K562 (cell line): ENCODE results near the gene REEP3. TPM values are rescaled to one million over a fixed set of nuclear protein-coding genes. Genes with fewer than 3 reads are reported as not detected.

Experiments
- AFF1 ChIP-seq, 2 experiments: fragments of 450-650 bp; IDR thresholded peaks; 2 replicates each; pipeline ENCODE4 v1.6.1; 2018; ENCODE audit warnings: mild to moderate bottlenecking in 2 of 2, low read depth in 1 of 2; ENCODE audit not compliant: partially characterized antibody in 2 of 2
- DMBX1 ChIP-seq: fragments of 250-450 bp; sonication (Bioruptor Pico); IDR thresholded peaks from 2 replicates; pipeline ENCODE4 v1.8.0; 2022; ENCODE audit warnings: inconsistent platforms, mild to moderate bottlenecking, moderate library complexity, borderline replicate concordance
- HLTF ChIP-seq: fragments of 450-650 bp; IDR thresholded peaks from 2 replicates; pipeline ENCODE4 v1.6.1; 2016
- JUN ChIP-seq, 2 experiments: sonication (generic) in 1 of 2; formaldehyde crosslinking in 1 of 2; IDR thresholded peaks; 2 replicates each; pipeline versions ENCODE4 v1.6.1 to v1.8.0; 2012 to 2022; ENCODE audit warnings: borderline replicate concordance in 2 of 2, mild to moderate bottlenecking in 2 of 2, improper control_type of control experiment in 1 of 2, low read depth in 1 of 2, low read length in 1 of 2, missing genetic modification reagents in 1 of 2
- NFE2 ChIP-seq: IDR thresholded peaks from 2 replicates; pipeline ENCODE4 v1.6.1; 2014; ENCODE audit warnings: antibody characterized with exemption, low read depth
- PHF20 ChIP-seq: fragments of 450-650 bp; IDR thresholded peaks from 2 replicates; pipeline ENCODE4 v1.6.1; 2018; ENCODE audit not compliant: partially characterized antibody
- PPARD ChIP-seq: fragments of 250-450 bp; sonication (Bioruptor Pico); IDR thresholded peaks from 2 replicates; pipeline ENCODE4 v1.8.0; 2022; ENCODE audit warnings: inconsistent platforms, mild to moderate bottlenecking, moderate library complexity
- PYGO2 ChIP-seq: fragments of 450-650 bp; IDR thresholded peaks from 2 replicates; pipeline ENCODE4 v1.6.1; 2016; ENCODE audit warnings: mild to moderate bottlenecking, missing genetic modification characterization, moderate library complexity, missing compliant biosample characterization
- RB1 ChIP-seq: fragments of 450-650 bp; IDR thresholded peaks from 2 replicates; pipeline ENCODE4 v1.6.1; 2017; ENCODE audit warnings: low read depth, mild to moderate bottlenecking
- RBM22 ChIP-seq: fragments of 200-400 bp; formaldehyde crosslinking; IDR thresholded peaks from 2 replicates; pipeline ENCODE4 v1.6.1; 2018; ENCODE audit warnings: low read length, low read depth; ENCODE audit not compliant: poor library complexity, severe bottlenecking
- TEAD4 ChIP-seq, 2 experiments: sonication (generic) in 1 of 2; formaldehyde crosslinking in 1 of 2; IDR thresholded peaks; 2 replicates each; pipeline versions ENCODE4 v1.6.1 to v1.8.0; 2012 to 2022; ENCODE audit warnings: borderline replicate concordance in 1 of 2, inconsistent platforms in 1 of 2, low read length in 1 of 2, mild to moderate bottlenecking in 1 of 2, missing genetic modification reagents in 1 of 2
- TFE3 ChIP-seq: fragments of 450-650 bp; formaldehyde crosslinking; IDR thresholded peaks from 2 replicates; pipeline ENCODE4 v1.4.0; 2020; ENCODE audit warnings: mild to moderate bottlenecking, mixed read lengths
- WHSC1 ChIP-seq: IDR thresholded peaks from one replicate; pipeline ENCODE4 v1.6.1; 2012; ENCODE audit warnings: low read length, control low read depth, inconsistent platforms
- ZBTB49 ChIP-seq: sonication (generic); formaldehyde crosslinking; IDR thresholded peaks from 2 replicates; pipeline ENCODE4 v1.8.0; 2022; ENCODE audit warnings: missing genetic modification reagents, mild to moderate bottlenecking, borderline replicate concordance
- ZNF408 ChIP-seq: fragments of 250-450 bp; sonication (Bioruptor Pico); IDR thresholded peaks from 2 replicates; pipeline ENCODE4 v1.4.0; 2020; ENCODE audit warnings: low read depth, mild to moderate bottlenecking, moderate library complexity
- ZNF830 ChIP-seq: fragments of 250-450 bp; sonication (Bioruptor Pico); IDR thresholded peaks from 2 replicates; pipeline ENCODE4 v1.5.0; 2021; ENCODE audit warnings: mild to moderate bottlenecking
- polyA plus RNA-seq, 8 experiments: library from polyadenylated mRNA; depleted of rRNA in 4 of 8; stranded (reverse) in 5 of 8; unstranded in 3 of 8; fragments of >200 nt; fragmentation: Nextera tagmentation in 2 of 8; fragmentation: Illumina TruSeq in 1 of 8; extraction: Ambion mirVana in 2 of 8; extraction: Trizol in 1 of 8; gene quantifications; 2 replicates each; pipeline versions ENCODE4 v1.2.1 to v1.2.3, GENCODE V29; 2011 to 2014; ENCODE audit warnings: inconsistent platforms in 1 of 8, missing spikeins in 1 of 8
- total RNA-seq, 7 experiments: library from RNA; depleted of rRNA in 6 of 7; stranded (reverse); fragments of >200 nt in 6 of 7; fragmentation: Illumina TruSeq in 2 of 7; extraction: Trizol in 2 of 7; gene quantifications; 2 replicates each; pipeline versions ENCODE4 v1.2.1 to v1.2.3, GENCODE V29; 2011 to 2021; ENCODE audit warnings: low replicate concordance in 1 of 7

The REEP3 gene
- total and polyA plus RNA-seq, 9 of the 15 experiments (the other 6 are each of a cell fraction or from before 2014, with no cell fraction given), result 3.4 to 13.4 (median 9.2) TPM

GRCh38 chr10:63629363-63630084 lies 108.3 kb downstream of the REEP3 start (continued):
- TF ChIP-seq PPARD (CRISPR knock-in tag), result no peak
- no peak for TF ChIP-seq PYGO2 (tag)
- no peak for TF ChIP-seq TFE3 (CRISPR knock-in tag)
- 0 out of 2 replicates have a peak, but pooled peaks have one; percentile 12 for TF ChIP-seq DMBX1
- no peak for TF ChIP-seq NFE2
- TF ChIP-seq RB1, result peak; percentile 13
- TF ChIP-seq WHSC1, result no peak
- TF ChIP-seq PHF20, result no peak
- 0 out of 2 replicates have a peak, but pooled peaks have one; percentile 14 for TF ChIP-seq JUN (IDR thresholded peaks at IDR 0.05; ENCODE audit: borderline replicate concordance, low read depth, low read length)
- TF ChIP-seq JUN (CRISPR knock-in tag; IDR thresholded peaks at IDR 0.05; ENCODE audit: borderline replicate concordance), result no peak; the same call in 1 of the 2 replicates
- no peak for TF ChIP-seq ZBTB49 (CRISPR knock-in tag)
- no peak for TF ChIP-seq HLTF
- no peak for TF ChIP-seq RBM22
- no peak for TF ChIP-seq ZNF408 (CRISPR knock-in tag)
- TF ChIP-seq TEAD4 (IDR thresholded peaks at IDR 0.05; ENCODE audit: low read length), result peak; percentile 55; the same call in 1 of the 2 replicates
- no peak for TF ChIP-seq TEAD4 (CRISPR knock-in tag; IDR thresholded peaks at IDR 0.05; ENCODE audit: borderline replicate concordance)
- TF ChIP-seq ZNF830 (CRISPR knock-in tag), result no peak
- peak in 1 of 2 experiments; percentile 61 for TF ChIP-seq AFF1 (IDR thresholded peaks at IDR 0.05; ENCODE audit: low read depth in 1 of 2, partially characterized antibody in 2 of 2)
